SKM-1 (cell line): ENCODE results near the gene MYO5C.

Experiments
- DNase-seq: peaks from one replicate; lab custom pipeline; 2025; ENCODE audit not compliant: unreplicated experiment; lab: John Stamatoyannopoulos, UW

MYO5C gene

GRCh38 chr15:52214553-52214952, 81.1 kb downstream of the MYO5C start:
- DNase-seq: no peak

DNA sequence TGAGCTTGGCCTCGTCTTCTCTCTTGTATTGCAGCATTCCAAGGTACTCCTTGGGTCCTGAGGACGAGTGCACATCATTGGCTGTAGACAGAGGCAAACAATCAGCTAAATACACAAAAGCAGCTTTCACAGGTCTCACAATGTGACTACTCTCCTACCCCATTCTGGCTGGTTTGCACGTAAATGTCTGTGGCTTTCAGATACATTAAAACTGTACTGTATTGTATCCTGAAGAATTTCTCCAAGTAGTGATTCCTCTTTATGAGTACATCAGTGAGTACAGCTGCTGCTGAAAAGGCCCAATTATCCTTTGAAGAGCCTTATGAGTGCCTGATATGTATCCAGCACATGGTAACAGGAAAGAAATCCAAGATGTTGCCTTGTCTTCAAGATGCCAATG, 82.4 kb downstream of the MYO5C start:
- DNase-seq: no peak

- DNase-seq: peak; percentile 66
These were observed 87.2 kb downstream of the MYO5C start for GRCh38 chr15:52208306-52208946.

DNA sequence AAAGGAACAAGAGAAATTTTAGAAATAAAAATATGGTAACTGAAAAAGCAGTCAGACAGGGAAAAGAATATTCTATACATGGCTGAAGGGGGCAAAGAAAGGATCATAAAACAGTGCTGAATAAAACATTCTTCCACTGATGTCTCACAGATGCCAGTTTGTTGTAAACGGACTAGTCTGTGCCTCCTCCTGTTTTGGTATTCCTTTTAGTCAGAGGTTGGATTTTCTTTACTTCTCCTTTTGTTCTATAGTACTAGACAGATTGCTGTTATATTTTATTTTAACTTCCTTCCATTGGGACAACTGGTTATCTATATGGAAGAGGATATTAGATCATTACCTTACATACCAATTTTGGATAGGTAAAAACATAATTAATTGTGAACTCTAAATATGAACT, 88.4 kb downstream of the MYO5C start:
- no peak for DNase-seq

- no peak for DNase-seq
These were observed 89.2 kb downstream of the MYO5C start for GRCh38 chr15:52206446-52206845.

GRCh38 chr15:52204657-52205056, 90.9 kb downstream of the MYO5C start:
- no peak for DNase-seq

- DNase-seq: no peak
These were observed 94.7 kb downstream of the MYO5C start for GRCh38 chr15:52200831-52201365.

- DNase-seq: no peak
These were observed 96.3 kb downstream of the MYO5C start for GRCh38 chr15:52199271-52199670.

DNA sequence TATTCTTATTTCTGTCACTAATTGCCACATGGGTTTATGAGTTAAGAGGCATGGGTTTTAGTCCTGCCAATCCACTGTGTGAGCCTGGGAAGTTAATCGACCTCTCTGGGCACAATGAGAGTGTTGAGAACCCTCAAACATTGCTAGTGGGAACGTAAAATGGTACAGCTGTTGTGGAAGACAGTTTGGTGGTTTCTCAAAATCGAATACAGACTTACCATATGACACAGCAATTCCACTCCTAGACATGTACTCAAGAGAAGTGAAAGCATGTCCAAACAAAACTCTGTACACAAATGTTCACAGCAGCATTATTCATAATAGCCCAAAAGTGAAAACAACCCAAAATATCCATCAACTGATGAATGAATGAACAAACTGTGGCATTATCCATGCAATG, 98.7 kb downstream of the MYO5C start:
- DNase-seq: no peak

- no peak for DNase-seq
These were observed 101.8 kb downstream of the MYO5C start for GRCh38 chr15:52193791-52194190.

DNA sequence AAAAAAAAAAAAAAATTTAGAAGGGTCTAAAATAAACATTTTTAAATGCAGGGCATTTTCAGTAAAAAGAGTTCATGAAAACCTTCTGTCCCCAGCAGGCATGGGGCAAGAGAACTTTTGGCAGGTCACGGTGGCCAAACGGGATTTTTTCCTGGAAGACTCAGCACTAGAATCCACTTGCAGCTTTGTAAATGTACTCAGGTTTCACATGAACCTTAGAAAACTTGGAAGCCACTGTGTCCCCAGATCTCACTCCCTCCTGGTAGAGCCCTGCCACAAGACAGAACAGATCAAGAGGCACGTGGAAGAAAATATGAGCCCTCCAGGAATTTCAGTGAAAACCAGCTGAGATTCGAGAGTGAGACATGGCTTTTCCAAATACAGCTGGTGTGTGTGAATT, 102.3 kb downstream of the MYO5C start:
- DNase-seq: no peak

DNA sequence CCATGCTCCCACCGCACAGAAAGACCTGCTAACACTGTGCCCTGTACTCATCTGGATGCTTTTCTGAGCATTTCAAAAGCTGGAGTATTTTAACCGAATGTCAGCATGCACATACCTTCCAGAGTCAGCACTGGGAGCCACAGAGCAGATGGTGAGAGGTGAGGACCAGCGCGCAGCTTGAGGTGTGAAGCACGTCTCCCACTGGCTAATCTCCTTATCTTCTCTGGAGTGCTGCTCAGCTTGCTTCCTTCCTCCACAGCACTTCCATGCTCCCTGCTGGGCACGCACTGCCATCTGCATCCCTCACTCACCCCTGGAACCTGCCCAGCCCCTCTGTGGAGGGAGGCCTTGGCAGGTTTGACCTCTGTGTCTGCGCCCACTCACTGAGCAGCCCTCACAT, 104.4 kb downstream of the MYO5C start, which contains the start of gene GNB5:
Gene GNB5 (minus strand): TSS at position 186 of the 400 bp plus-strand sequence. CDS start 6,716 bp downstream, outside the sequence.
- DNase-seq: no peak

DNA sequence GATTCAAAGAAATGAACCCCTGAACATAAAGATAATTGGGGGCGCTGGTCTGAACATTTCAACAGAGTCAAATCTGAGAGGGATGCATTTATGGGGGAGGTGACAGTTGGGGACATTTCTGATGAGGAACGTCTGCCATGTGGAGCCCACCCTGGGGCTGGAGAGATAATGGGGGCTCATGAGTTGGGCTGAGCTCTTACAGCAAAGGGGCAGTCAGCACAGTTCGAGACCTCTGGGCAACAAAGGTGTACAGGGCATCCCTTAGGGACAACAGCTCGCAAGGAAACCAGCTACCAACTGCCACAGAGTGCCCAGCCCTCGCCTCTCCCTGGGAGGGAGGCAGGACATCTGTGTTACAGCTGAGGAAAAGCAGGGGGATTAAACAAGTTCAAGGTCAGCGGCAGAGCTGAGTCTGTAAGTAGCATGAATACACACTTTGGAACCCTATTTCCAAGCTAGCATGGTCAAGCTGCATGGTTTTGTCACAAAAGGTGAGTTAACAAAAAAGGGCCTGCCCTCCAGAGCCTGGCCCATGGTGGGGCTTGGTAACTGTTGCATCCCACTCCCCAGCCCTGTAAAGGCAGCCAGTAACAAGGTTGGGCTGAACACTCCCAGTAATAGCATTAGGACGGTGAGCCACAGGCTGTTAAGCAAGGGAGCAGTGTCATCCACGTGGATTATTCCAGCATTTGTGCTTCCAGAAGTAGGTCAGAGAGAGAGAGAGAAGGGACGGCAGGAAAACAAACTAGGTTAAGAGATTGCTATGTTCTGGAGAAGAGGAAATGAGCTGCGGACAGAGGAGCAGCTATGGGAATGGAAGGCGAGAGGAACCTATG, 108.7 kb downstream of the MYO5C start:
- DNase-seq: no peak

- no peak for DNase-seq
These were observed 110.4 kb downstream of the MYO5C start for GRCh38 chr15:52185151-52185561.

DNA sequence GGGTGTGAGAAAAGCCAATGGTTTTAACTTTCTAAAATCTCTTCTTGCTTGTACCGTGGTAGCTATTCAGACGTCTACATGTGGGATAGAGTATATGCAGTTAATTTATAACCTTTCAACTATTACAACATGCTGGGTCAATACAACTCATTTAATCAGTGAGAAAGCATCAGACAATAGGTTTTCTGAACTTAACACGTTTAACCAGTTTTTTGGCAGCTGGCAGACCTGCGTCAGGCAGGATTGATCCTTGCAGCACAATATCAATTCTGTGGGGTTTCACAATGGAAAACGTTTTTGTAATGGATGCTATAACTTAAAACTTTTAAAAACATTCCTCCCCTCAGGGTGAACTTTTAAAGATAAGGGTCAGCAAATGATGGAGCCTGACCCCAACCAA, 110.9 kb downstream of the MYO5C start:
- no peak for DNase-seq

DNA sequence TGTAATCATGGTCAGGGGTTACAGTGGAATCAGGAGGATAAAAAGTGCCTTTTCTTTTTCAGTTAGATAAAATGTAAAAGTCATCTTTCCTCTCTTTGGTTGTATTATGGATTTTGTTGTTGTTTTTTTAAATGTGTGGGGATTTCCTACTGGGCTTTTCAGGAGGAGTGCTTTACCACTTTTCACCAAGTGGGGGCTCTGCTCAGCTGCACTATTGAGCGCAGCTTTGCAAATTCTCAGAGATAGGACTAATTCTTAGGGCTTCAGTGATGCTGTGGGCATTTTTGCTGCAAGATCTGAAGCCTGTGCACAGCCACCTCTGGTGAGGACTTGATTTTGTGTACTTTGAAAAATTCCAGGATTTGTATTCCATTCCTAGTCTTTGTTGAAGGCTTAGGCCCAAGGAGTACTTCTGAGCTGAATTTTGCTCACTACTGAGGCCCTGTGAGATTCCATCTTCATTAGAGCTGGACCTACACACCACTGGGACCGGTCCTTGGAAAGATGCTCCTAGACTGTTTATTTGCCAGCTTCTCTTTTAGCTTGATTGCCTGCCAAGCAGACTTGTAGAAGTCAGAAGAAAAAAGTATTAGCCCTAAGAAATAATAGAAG, 111.9 kb downstream of the MYO5C start:
- no peak for DNase-seq

DNA sequence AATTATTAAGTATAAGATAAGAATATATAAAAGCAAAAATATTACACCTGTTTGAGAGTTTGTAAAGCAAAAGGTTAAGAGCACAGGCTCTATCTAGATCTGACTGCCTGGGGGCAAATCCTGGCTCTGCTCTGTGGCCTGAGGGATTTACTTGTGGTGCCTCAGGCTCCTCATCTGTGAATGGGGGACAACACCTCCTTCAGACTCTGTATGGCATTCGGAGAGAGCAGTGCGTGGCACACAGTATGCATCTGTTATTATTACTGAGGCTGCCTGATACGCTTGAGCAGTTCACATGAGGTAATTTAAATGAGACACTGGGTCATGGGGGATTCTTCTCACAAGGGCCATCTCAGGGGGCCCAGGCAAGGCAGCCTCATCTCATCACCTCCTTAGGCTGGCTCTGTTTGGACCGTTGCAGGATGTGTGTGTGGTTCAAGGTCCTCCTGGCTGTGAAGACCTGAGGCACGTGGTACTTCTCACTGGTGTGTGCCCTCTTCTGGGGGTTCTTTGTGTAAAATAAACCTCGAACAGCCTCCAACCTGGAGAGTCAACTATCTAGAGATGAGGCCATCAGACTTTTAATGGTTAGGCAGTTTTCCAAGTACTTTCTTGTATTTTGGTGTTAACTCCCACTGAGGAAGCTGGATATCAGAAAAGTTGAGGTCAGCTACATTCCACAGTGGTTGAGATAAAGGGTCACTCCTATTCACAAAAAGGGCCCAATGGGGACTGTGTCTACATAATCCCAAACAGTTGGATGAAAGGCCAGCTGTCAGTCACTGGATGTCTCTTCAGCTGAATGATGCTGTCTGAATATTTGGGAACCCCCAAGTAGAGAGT, 113.4 kb downstream of the MYO5C start:
- no peak for DNase-seq

DNA sequence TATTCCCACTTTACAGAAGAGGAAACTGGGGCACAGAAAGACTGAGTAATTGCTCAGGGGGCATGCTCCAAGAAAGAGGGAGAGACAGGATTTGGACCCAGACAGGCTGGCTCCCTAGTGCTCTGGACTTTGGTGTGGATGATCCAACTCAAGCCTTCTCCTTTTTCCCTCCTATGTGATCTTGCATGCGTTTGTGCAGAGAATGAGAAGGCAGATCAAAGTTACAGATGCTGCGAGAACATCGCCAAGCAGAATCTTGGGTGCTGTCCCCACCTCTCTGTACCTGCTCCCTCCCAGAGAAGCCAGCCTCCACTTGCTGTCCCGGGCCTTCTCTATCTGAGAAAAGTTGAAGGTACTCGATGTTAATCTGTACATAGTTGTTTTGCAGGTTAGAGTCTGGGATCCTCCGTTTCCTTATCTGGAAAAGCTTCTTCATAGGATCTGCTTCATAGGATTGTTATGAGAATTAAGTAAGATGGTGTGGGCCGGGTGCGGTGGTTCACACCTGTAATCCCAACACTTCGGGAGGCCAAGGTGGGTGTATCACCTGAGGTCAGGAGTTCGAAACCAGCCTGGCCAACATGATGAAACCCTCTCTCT, 114.7 kb downstream of the MYO5C start:
- DNase-seq: no peak

DNA sequence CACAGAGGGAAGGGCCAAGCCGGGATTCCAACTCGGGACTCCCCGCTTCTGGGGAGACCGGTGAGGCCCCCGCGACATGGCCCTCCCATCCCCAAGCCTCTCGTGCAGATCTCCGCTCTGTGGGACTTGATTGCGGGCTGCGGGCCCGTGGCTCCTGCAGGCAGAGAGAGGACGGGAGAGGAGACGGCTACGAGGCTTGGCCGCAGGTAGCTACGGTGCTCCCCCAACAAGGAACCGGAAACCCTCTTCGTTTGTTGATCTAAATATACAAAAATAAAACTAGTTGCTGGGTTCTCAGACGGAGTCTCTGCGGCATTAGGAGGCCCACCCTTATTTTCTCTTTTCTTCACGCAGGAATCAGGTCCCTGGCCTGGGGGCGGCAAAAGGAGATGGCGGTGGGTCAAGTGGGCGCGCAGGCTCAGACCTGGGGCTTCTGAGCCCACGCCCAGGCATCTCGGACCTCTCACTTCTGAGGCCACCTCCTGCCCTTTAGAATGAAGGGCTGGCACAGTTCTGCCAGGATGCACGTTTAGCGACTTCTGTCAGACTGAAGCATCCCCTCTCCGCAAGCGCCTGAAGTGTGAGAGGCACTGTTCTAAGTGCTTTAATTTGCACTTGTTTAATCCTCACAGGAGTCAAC, 115.3 kb downstream of the MYO5C start:
- DNase-seq: no peak
